Stimulated activated CD4-positive, alpha-beta T cell treated with anti-CD3 and anti-CD28 coated beads, Interleukin-2, amount 100 ng/mL, for 24 hours (primary cell): Measurements from ENCODE around the gene MAN2A2.
"Not testable (repeated sequence)": the region's sequence is repeated elsewhere in the genome, so short reads cannot be mapped to it uniquely, and the experiment has no call there.

Experiments
- DNase-seq, 2 donors: peaks; one replicate each; pipeline ENCODE4 v3.0.0-alpha.2; 2020

MAN2A2 gene

GRCh38 chr15:90922712-90923322, 19.7 kb downstream of the MAN2A2 start:
- DNase-seq, result peak in 1 of 2 donors; percentile 26

- DNase-seq, result no peak
Observed at GRCh38 chr15:90924375-90924774, 21.3 kb downstream of the MAN2A2 start.

GRCh38 chr15:90926766-90927165, 23.7 kb downstream of the MAN2A2 start:
- not testable (repeated sequence) for DNase-seq

GRCh38 chr15:90928106-90928505, 25.0 kb downstream of the MAN2A2 start:
- not testable (repeated sequence) for DNase-seq

GRCh38 chr15:90929246-90930019, 26.3 kb downstream of the MAN2A2 start:
- no peak for DNase-seq

GRCh38 chr15:90930861-90931574, 27.9 kb downstream of the MAN2A2 start:
- peak in 1 of 2 donors; percentile 16 for DNase-seq

GRCh38 chr15:90931575-90931827, 28.4 kb downstream of the MAN2A2 start:
- DNase-seq, result no peak

GRCh38 chr15:90931828-90932659, 28.9 kb downstream of the MAN2A2 start, which contains the start of gene HDDC3:
Gene HDDC3, minus strand, starts transcription at chr15:90932549. Its CDS starts 9 bp downstream, at chr15:90932540.
- DNase-seq, result peak; percentile 96 to 97

GRCh38 chr15:90932660-90932991, 29.5 kb downstream of the MAN2A2 start:
- DNase-seq, result no peak

- no peak for DNase-seq
Observed at GRCh38 chr15:90933301-90933700, 30.2 kb downstream of the MAN2A2 start.

- DNase-seq, result peak; percentile 88 to 91
Observed at GRCh38 chr15:90934256-90934948, 31.3 kb downstream of the MAN2A2 start.

GRCh38 chr15:90934949-90935751, 32.0 kb downstream of the MAN2A2 start, which contains the start of gene UNC45A:
Gene UNC45A, plus strand, starts transcription at chr15:90935285. Its CDS starts 40 bp downstream, at chr15:90935325.
- peak; percentile 98 to 99 for DNase-seq

GRCh38 chr15:90936823-90937222, 33.7 kb downstream of the MAN2A2 start:
- DNase-seq, result no peak

- no peak for DNase-seq
Observed at GRCh38 chr15:90938261-90938660, 35.2 kb downstream of the MAN2A2 start.

GRCh38 chr15:90939756-90940155, 36.7 kb downstream of the MAN2A2 start:
- no peak for DNase-seq

- no peak for DNase-seq
Observed at GRCh38 chr15:90941038-90941437, 37.9 kb downstream of the MAN2A2 start.

- no peak for DNase-seq
Observed at GRCh38 chr15:90942354-90943120, 39.4 kb downstream of the MAN2A2 start.

GRCh38 chr15:90945091-90945490, 42.0 kb downstream of the MAN2A2 start:
- DNase-seq, result no peak

- no peak for DNase-seq
Observed at GRCh38 chr15:90946538-90946937, 43.4 kb downstream of the MAN2A2 start.

GRCh38 chr15:90946941-90947576, 44.0 kb downstream of the MAN2A2 start:
- DNase-seq, result no peak
